Tibial nerve (tissue), 4 donors: ENCODE measurements around the gene CNDP1. TPM values are rescaled to one million over a fixed set of nuclear protein-coding genes. Genes with fewer than 3 reads are reported as not detected.

Experiments used
- DNase-seq, 2 donors: peaks; one replicate each; pipeline ENCODE4 v3.0.0-alpha.2; 2019; ENCODE audit warnings: low spot score in 2 of 2
- H3K27ac ChIP-seq, 4 donors: fragments of 200-600 bp; sonication (generic) in 3 of 4; one replicate each; pipeline ENCODE4 v1.5.1; 2017 to 2019; ENCODE audit warnings: mild to moderate bottlenecking in 1 of 4
- H3K27me3 ChIP-seq, 2 donors: fragments of 200-600 bp; sonication (generic) in 1 of 2; one replicate each; pipeline versions ENCODE4 v1.5.1 to v1.6.0; 2017 to 2019
- H3K36me3 ChIP-seq, 3 donors: fragments of 200-600 bp; sonication (generic); one replicate each; pipeline ENCODE4 v1.5.1; 2018 to 2019
- H3K4me1 ChIP-seq, 4 donors: fragments of 200-600 bp; sonication (generic) in 3 of 4; one replicate each; pipeline ENCODE4 v1.5.1; 2017 to 2019
- H3K4me3 ChIP-seq, 4 donors: fragments of 200-600 bp; sonication (generic) in 3 of 4; one replicate each; pipeline ENCODE4 v1.5.1; 2017 to 2019; ENCODE audit warnings: mild to moderate bottlenecking in 1 of 4, moderate library complexity in 1 of 4
- H3K9me3 ChIP-seq, 4 donors: fragments of 200-600 bp; sonication (generic) in 3 of 4; one replicate each; pipeline ENCODE4 v1.5.1; 2017 to 2019
- CTCF ChIP-seq, 5 experiments: fragments of 200-600 bp in 3 of 5; fragments of 450-650 bp in 2 of 5; sonication (generic) in 3 of 5; IDR thresholded peaks; one replicate each; pipeline ENCODE4 v1.5.1; 2016 to 2019; ENCODE audit warnings: antibody characterized with exemption in 5 of 5, mild to moderate bottlenecking in 3 of 5, moderate library complexity in 2 of 5
- EP300 ChIP-seq, 2 donors: sonication (generic); formaldehyde crosslinking; IDR thresholded peaks; one replicate each; pipeline ENCODE4 v1.6.1; 2017; ENCODE audit warnings: antibody characterized with exemption in 2 of 2, mild to moderate bottlenecking in 1 of 2
- POLR2A ChIP-seq, 2 donors: fragments of 450-650 bp; IDR thresholded peaks; one replicate each; pipeline ENCODE4 v1.6.1; 2017; ENCODE audit warnings: antibody characterized with exemption in 2 of 2, mild to moderate bottlenecking in 2 of 2, moderate library complexity in 2 of 2
- WGBS, 2 donors: methylation state at CpG; one replicate each; pipeline ENCODE4 v1.1.5; 2018; 5-methylcytosine and 5-hydroxymethylcytosine counted together
- total RNA-seq, 4 donors: library from RNA; depleted of rRNA; stranded (reverse); fragments of >200 nt; gene quantifications; one replicate each; pipeline ENCODE4 v1.1.0, GENCODE V29; 2016

The CNDP1 gene
- total RNA-seq, 4 donors from 2014 or later, result 0.22 to 1.0 TPM; not detected in 2

GRCh38 chr18:74506448-74507084 lies 27.7 kb upstream of the CNDP1 start:
- DNase-seq, result no peak
- no peaks in the 10 kb centered on the region for H3K9me3 ChIP-seq
- 48 to 62% methylated on average over 11 of the region's 11 CpGs for WGBS, 2 donors
- TF ChIP-seq EP300 (IDR thresholded peaks at IDR 0.05) (no peak), POLR2A (IDR thresholded peaks at IDR 0.05) (no peak), CTCF (IDR thresholded peaks at IDR 0.05) (no peak)
- H3K27me3 ChIP-seq, result no peaks in the 10 kb centered on the region
- H3K4me1 ChIP-seq, result peaks cover 0 to 9% (median 0%) of the 10 kb centered on the region in 4 donors
- H3K36me3 ChIP-seq, result peaks cover 2 to 96% (median 35%) of the 10 kb centered on the region in 3 donors
- no peak overlapping the region for H3K27ac ChIP-seq
- no peak overlapping the region for H3K4me3 ChIP-seq

GRCh38 chr18:74507097-74507881 lies 27.0 kb upstream of the CNDP1 start:
- Histone ChIP-seq H3K4me1 (peaks cover 0 to 16% (median 0%) of the 10 kb centered on the region in 4 donors), H3K36me3 (peaks cover 2 to 96% (median 35%) of the 10 kb centered on the region in 3 donors), H3K4me3 (no peak overlapping the region), H3K27me3 (no peaks in the 10 kb centered on the region), H3K9me3 (no peaks in the 10 kb centered on the region), H3K27ac (no peak overlapping the region)
- TF ChIP-seq EP300 (IDR thresholded peaks at IDR 0.05) (no peak), POLR2A (IDR thresholded peaks at IDR 0.05) (no peak), CTCF (IDR thresholded peaks at IDR 0.05) (no peak)
- DNase-seq, result no peak
- WGBS, 2 donors, result 82 to 86% methylated on average over 23 of the region's 23 CpGs

GRCh38 chr18:74507927-74508326 lies 26.4 kb upstream of the CNDP1 start:
- no peak overlapping the region for H3K27ac ChIP-seq
- H3K36me3 ChIP-seq, result peaks cover 2 to 97% (median 30%) of the 10 kb centered on the region in 3 donors
- DNase-seq, result no peak
- no peak overlapping the region for H3K4me3 ChIP-seq
- 90 to 91% methylated on average over 14 of the region's 14 CpGs for WGBS, 2 donors
- no peaks in the 10 kb centered on the region for H3K27me3 ChIP-seq
- H3K9me3 ChIP-seq, result no peaks in the 10 kb centered on the region
- H3K4me1 ChIP-seq, result peaks cover 0 to 21% (median 0%) of the 10 kb centered on the region in 4 donors
- TF ChIP-seq POLR2A (IDR thresholded peaks at IDR 0.05) (no peak), CTCF (IDR thresholded peaks at IDR 0.05) (no peak), EP300 (IDR thresholded peaks at IDR 0.05) (no peak)

- no peak for DNase-seq
Measured at GRCh38 chr18:74508366-74508765, 25.9 kb upstream of the CNDP1 start.

More at GRCh38 chr18:74508366-74508765, 25.9 kb upstream of the CNDP1 start:
- Histone ChIP-seq H3K4me3 (no peak overlapping the region), H3K4me1 (peaks cover 0 to 25% (median 0%) of the 10 kb centered on the region in 4 donors), H3K27me3 (no peaks in the 10 kb centered on the region), H3K36me3 (peaks cover 2 to 98% (median 29%) of the 10 kb centered on the region in 3 donors), H3K9me3 (no peaks in the 10 kb centered on the region), H3K27ac (no peak overlapping the region)
- 80 to 86% methylated on average over 9 of the region's 9 CpGs for WGBS, 2 donors
- TF ChIP-seq POLR2A (IDR thresholded peaks at IDR 0.05), result no peak
- TF ChIP-seq EP300 (IDR thresholded peaks at IDR 0.05), result no peak
- TF ChIP-seq CTCF (IDR thresholded peaks at IDR 0.05), result no peak
